ENCODE data around the gene SLC45A1. TPM values are rescaled to one million over a fixed set of nuclear protein-coding genes. Genes with fewer than 3 reads are reported as not detected.

SLC45A1 gene
- total and polyA plus RNA-seq, 9 donors, result 0.70 to 7.2 (median 4.5) TPM

DNA sequence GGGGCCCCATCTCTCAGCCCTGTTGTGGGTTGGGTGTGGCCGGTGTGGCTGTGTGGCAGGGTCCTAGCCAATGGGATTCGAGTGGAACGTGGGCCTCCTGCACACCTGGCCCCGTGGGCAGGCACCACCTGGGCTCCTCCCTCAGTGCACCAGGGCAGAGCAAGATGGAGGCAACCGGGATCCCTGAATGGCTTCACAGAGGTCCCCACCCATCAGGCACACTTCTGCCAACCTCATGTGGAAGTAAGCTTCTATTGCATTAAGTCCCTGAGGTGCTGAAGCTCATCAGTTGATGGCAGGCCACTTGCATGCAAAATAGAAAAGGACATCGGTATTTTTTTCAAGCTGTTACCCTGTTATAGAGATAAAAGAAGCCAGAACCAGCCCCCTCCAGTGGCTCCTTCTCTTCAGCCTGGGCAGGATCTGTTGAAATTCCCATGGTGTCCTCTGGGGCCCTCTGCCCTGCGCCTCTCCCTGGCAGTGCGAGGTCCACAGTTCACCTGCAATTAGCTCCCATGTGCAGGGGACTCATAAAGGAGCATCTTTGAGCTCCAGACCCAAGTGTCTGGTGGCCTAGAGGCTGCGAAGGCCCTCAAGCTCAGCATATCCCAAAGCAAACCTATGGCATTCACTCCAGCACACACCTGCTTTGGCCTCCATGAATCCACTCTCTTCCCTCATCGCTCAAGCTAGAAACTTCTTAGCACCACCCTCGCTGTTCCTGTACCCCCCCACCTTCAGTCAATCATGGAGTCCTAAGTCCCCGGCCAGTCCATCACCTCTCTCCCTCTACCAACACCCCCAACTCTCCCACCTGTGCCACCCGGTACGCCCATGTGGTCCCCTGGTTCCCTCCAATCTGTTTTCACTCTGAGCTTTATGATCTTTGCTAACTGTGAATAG is 2.1 kb upstream of the SLC45A1 start:
- 91 to 92% (median 91%) methylated on average over 14 of the region's 14 CpGs for WGBS, 3 donors
- no peak for DNase-seq
- no peaks in the 10 kb centered on the region for H3K36me3 ChIP-seq
- TF ChIP-seq, protein P1, sequence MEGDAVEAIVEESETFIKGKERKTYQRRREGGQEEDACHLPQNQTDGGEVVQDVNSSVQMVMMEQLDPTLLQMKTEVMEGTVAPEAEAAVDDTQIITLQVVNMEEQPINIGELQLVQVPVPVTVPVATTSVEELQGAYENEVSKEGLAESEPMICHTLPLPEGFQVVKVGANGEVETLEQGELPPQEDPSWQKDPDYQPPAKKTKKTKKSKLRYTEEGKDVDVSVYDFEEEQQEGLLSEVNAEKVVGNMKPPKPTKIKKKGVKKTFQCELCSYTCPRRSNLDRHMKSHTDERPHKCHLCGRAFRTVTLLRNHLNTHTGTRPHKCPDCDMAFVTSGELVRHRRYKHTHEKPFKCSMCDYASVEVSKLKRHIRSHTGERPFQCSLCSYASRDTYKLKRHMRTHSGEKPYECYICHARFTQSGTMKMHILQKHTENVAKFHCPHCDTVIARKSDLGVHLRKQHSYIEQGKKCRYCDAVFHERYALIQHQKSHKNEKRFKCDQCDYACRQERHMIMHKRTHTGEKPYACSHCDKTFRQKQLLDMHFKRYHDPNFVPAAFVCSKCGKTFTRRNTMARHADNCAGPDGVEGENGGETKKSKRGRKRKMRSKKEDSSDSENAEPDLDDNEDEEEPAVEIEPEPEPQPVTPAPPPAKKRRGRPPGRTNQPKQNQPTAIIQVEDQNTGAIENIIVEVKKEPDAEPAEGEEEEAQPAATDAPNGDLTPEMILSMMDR (IDR thresholded peaks at IDR 0.05), result no peak
- no peak for TF ChIP-seq POLR2A (IDR thresholded peaks at IDR 0.05)
- no peak for TF ChIP-seq EP300 (IDR thresholded peaks at IDR 0.05)
- no peak overlapping the region for H3K27ac ChIP-seq
- H3K4me1 ChIP-seq (ENCODE audit: insufficient read depth), result peaks cover 12% of the 10 kb centered on the region
- H3K4me3 ChIP-seq, result no peak overlapping the region
- intact Hi-C loops (cut with DNase I), result loop anchor here (2.0 to 10.0 kb wide), 6 partner anchors 81 to 334 kb away; partner anchors contain the start of gene ERRFI1 (in 2 of the 4)
- no peaks in the 10 kb centered on the region for H3K9me3 ChIP-seq
- H3K27me3 ChIP-seq, result no peaks in the 10 kb centered on the region

DNA sequence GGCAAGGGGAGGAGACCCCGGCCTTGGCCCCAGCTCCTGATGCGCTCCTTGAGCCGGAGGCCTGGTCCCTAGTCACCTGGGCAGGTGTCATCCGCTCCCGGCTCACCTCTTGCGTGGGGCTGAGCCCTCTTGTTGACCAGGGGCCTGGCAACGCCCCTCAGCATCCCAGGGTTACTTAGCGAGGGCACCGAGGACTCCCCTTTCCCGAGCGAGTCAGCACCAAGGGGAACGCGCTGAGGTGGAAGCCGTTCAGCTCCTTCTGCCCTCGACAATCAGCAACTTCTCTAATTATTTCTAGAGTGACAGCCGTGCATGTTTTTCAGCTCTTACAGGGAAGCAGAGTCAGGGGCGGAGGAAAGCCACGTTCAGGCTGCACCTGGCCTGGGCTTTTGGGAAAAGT is 522 bp downstream of the SLC45A1 start:
- intact Hi-C loops (cut with DNase I), result loop anchor here in 3 of 4 donors (5.0 to 10.0 kb wide), 5 partner anchors 84 to 336 kb away; partner anchors contain the start of gene ERRFI1 (in 2 of the 3)
- H3K4me1 ChIP-seq (ENCODE audit: insufficient read depth), result peaks cover 12% of the 10 kb centered on the region
- H3K27me3 ChIP-seq, result no peaks in the 10 kb centered on the region
- no peaks in the 10 kb centered on the region for H3K9me3 ChIP-seq
- peak overlapping the region in 1 of 2 donors; percentile 31 for H3K27ac ChIP-seq
- peak overlapping the region; percentile 61 for H3K4me3 ChIP-seq
- TF ChIP-seq, protein P1 (IDR thresholded peaks at IDR 0.05), result no peak
- TF ChIP-seq EP300 (IDR thresholded peaks at IDR 0.05) (no peak), POLR2A (IDR thresholded peaks at IDR 0.05) (no peak)
- 12 to 16% (median 15%) methylated on average over 16 to 18 of the region's 18 CpGs for WGBS, 3 donors
- H3K36me3 ChIP-seq, result no peaks in the 10 kb centered on the region
- DNase-seq, result no peak

DNA sequence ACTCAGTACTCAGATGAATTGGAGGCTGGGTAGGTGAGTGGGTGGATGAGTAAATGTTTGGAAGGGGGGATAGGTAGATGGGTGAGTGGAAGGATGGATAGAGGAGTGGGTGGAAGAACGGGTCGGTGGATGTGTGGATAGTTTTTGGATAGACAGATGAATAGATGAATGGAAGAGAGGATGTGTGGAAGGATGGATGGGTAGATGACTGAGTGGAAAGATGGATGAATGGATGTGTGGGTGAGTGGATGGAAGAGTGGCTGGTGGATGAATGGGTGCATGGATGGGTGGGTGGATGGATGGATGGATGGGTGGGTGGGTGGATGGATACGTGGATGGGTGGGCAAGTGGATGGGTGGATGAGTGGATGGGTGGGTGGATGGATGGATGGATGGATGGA is 3.7 kb downstream of the SLC45A1 start:
- DNase-seq, result no peak
- Histone ChIP-seq H3K4me1 (ENCODE audit: insufficient read depth) (peaks cover 7% of the 10 kb centered on the region), H3K4me3 (no peak overlapping the region), H3K27me3 (no peaks in the 10 kb centered on the region), H3K9me3 (no peaks in the 10 kb centered on the region), H3K36me3 (no peaks in the 10 kb centered on the region), H3K27ac (no peak overlapping the region)
- 88 to 93% (median 91%) methylated on average over 3 of the region's 3 CpGs for WGBS, 3 donors
- TF ChIP-seq, protein P1 (IDR thresholded peaks at IDR 0.05), result no peak
- no peak for TF ChIP-seq POLR2A (IDR thresholded peaks at IDR 0.05)
- no peak for TF ChIP-seq EP300 (IDR thresholded peaks at IDR 0.05)
- intact Hi-C loops (cut with DNase I), result no loop called here

DNA sequence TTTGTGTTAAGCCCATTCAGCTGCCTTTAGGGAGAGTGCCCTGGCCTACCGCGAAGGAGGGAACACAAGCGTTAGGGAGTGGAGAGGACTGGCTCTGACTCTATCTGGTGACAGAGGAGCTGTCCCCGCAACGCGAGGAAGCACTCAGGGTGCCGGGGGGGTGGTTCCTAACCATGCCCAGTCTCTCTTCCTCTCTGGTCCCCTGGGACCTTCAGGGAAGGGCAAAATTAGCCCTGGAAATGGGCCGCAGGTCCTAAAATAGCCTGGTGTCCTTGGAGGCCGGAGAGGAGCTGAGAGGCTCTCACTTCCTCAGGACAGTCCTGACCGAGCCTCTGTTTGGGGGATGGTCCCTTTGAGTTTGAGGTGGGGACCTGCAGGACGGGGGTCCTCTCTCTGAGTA is 5.8 kb downstream of the SLC45A1 start:
- intact Hi-C loops (cut with DNase I), result no loop called here
- H3K27ac ChIP-seq, result no peak overlapping the region
- TF ChIP-seq, protein P1 (IDR thresholded peaks at IDR 0.05), result no peak
- TF ChIP-seq EP300 (IDR thresholded peaks at IDR 0.05), result no peak
- TF ChIP-seq POLR2A (IDR thresholded peaks at IDR 0.05), result no peak
- no peaks in the 10 kb centered on the region for H3K36me3 ChIP-seq
- DNase-seq, result peak in 1 of 5 donors; percentile 41
- H3K9me3 ChIP-seq, result no peaks in the 10 kb centered on the region
- 73 to 76% (median 74%) methylated on average over 11 of the region's 11 CpGs for WGBS, 3 donors
- H3K27me3 ChIP-seq, result no peaks in the 10 kb centered on the region
- no peaks in the 10 kb centered on the region for H3K4me1 ChIP-seq (ENCODE audit: insufficient read depth)
- H3K4me3 ChIP-seq, result no peak overlapping the region
